ENCODE results near the gene ANKRD12. TPM values are rescaled to one million over a fixed set of nuclear protein-coding genes. Genes with fewer than 3 reads are reported as not detected.

Gene ANKRD12
- total and polyA plus RNA-seq, 2 of the 4 experiments (the other 2 are of a cell fraction) = 2.6 to 12.9 TPM

GRCh38 chr18:9259173-9259572 lies 122.6 kb downstream of the ANKRD12 start:
- Histone ChIP-seq H2BK120ac (ENCODE audit: low read depth, low read length) (no peak overlapping the region), H3K9me3 (ENCODE audit: control insufficient read depth, insufficient read depth, low read length) (no peaks in the 10 kb centered on the region), H3K36me3 (ENCODE audit: control insufficient read depth, insufficient read depth, low read length) (peaks cover 3% of the 10 kb centered on the region; the same call in 1 of the 2 replicates), H3K23ac (ENCODE audit: low read depth, low read length) (no peak overlapping the region), H4K5ac (ENCODE audit: low read depth, low read length) (no peak overlapping the region), H3K79me1 (ENCODE audit: low read depth in 1 of 2, low read length in 2 of 2) (peaks cover 0 to 7% of the 10 kb centered on the region in 2 experiments; a peak in 1 of 4 replicates), H2AK9ac (replicated peaks; ENCODE audit: low read depth, low read length, poor library complexity) (no peak overlapping the region), H3K18ac (ENCODE audit: low read depth, low read length) (no peak overlapping the region), H3K4ac (ENCODE audit: low read depth, low read length) (no peak overlapping the region), H3K27ac (ENCODE audit: insufficient read depth, low read length) (no peak overlapping the region), H4K8ac (ENCODE audit: low read depth in 2 of 2, low read length in 2 of 2) (no peak overlapping the region), H3K4me3 (ENCODE audit: insufficient read depth, low read depth, low read length) (no peak overlapping the region), H3K27me3 (ENCODE audit: control insufficient read depth, insufficient read depth, low read length) (no peaks in the 10 kb centered on the region), H2AFZ (replicated peaks; ENCODE audit: low read length, poor library complexity) (no peak overlapping the region), H2BK20ac (ENCODE audit: low read depth, low read length) (no peak overlapping the region), H2BK5ac (ENCODE audit: low read depth, low read length, poor library complexity, severe bottlenecking) (no peak overlapping the region), H3K4me2 (ENCODE audit: low read depth, low read length) (no peak overlapping the region), H2AK5ac (ENCODE audit: low read depth, low read length) (no peak overlapping the region), H3K14ac (replicated peaks; ENCODE audit: low read depth, low read length) (no peak overlapping the region), H4K91ac (ENCODE audit: insufficient read depth, low read depth, low read length) (no peak overlapping the region), H3K9me1 (ENCODE audit: insufficient read depth, low read length) (peaks cover 3% of the 10 kb centered on the region; the same call in 1 of the 2 replicates), H4K20me1 (ENCODE audit: insufficient read depth, low read length) (no peaks in the 10 kb centered on the region), H3K4me1 (ENCODE audit: control insufficient read depth, insufficient read depth, low read length) (no peaks in the 10 kb centered on the region), H3K9ac (ENCODE audit: low read depth, low read length) (no peak overlapping the region), H3K56ac (ENCODE audit: extremely low read depth, insufficient read depth, low read length) (no peak overlapping the region), H2BK15ac (ENCODE audit: low read depth, low read length) (no peak overlapping the region)
- in situ Hi-C loops (cut with MboI; ENCODE audit: low sequenced_read_pairs) (no loop called here), dilution Hi-C loops (cut with HindIII; ENCODE audit: low sequenced_read_pairs, unreplicated experiment) (no loop called here), intact Hi-C loops (cut with micrococcal nuclease) (no loop called here)
- ChIA-PET CTCF (no interaction called here), POLR2A (ENCODE audit: unreplicated experiment) (no interaction called here)
- ATAC-seq (ENCODE audit: low read depth) = no peak
- no peak for TF ChIP-seq MXI1 (IDR thresholded peaks at IDR 0.05; ENCODE audit: borderline replicate concordance, low read depth, low read length)
- no peak for TF ChIP-seq MAFK (IDR thresholded peaks at IDR 0.05; ENCODE audit: low read depth, low read length)
- no peak for TF ChIP-seq POLR2A (IDR thresholded peaks at IDR 0.05; ENCODE audit: low read depth, low read length)
- TF ChIP-seq CHD1 (IDR thresholded peaks at IDR 0.05; ENCODE audit: low read depth, low read length) = no peak
- TF ChIP-seq BHLHE40 (IDR thresholded peaks at IDR 0.05; ENCODE audit: low read depth, low read length) = no peak
- no peak for TF ChIP-seq USF2 (IDR thresholded peaks at IDR 0.05; ENCODE audit: low read depth, low read length)
- no peak for TF ChIP-seq RAD21 (IDR thresholded peaks at IDR 0.05; ENCODE audit: low read length)
- no peak for TF ChIP-seq CEBPB (IDR thresholded peaks at IDR 0.05; ENCODE audit: low read depth, low read length)
- TF ChIP-seq SMC3 (IDR thresholded peaks at IDR 0.05; ENCODE audit: low read depth, low read length) = no peak
- no peak for TF ChIP-seq RCOR1 (IDR thresholded peaks at IDR 0.05; ENCODE audit: insufficient replicate concordance, low read length)
- no peak for TF ChIP-seq FOS (IDR thresholded peaks at IDR 0.05; ENCODE audit: low read depth, low read length)
- no peak for TF ChIP-seq CTCF (conservative IDR thresholded peaks at IDR 0.05; ENCODE audit: low read depth, low read length)
- no peak for TF ChIP-seq ELK1 (IDR thresholded peaks at IDR 0.05; ENCODE audit: borderline replicate concordance, low read depth, low read length)
- TF ChIP-seq NFE2L2 (IDR thresholded peaks at IDR 0.05; ENCODE audit: low read depth, low read length) = no peak
- TF ChIP-seq RFX5 (IDR thresholded peaks at IDR 0.05; ENCODE audit: low read depth, low read length) = no peak
- WGBS, 2 experiments (ENCODE audit: extremely low coverage in 2 of 2, insufficient read length in 1 of 2) = no CpG with 5 or more reads among the region's 3 CpGs
- DNase-seq = no peak
- no TSS peak for BruUV-seq (replicated peaks)
